Measurements from ENCODE around the gene FAM83C. TPM values are rescaled to one million over a fixed set of nuclear protein-coding genes. Genes with fewer than 3 reads are reported as not detected.
"Not testable (repeated sequence)": the region's sequence is repeated elsewhere in the genome, so short reads cannot be mapped to it uniquely, and the experiment has no call there.

The FAM83C gene
- total RNA-seq, 1 donor from 2014 or later = not detected

GRCh38 chr20:35253010-35253409, 39.2 kb downstream of the FAM83C start:
- no peaks in the 10 kb centered on the region for H3K4me1 ChIP-seq
- H3K9me3 ChIP-seq = no peaks in the 10 kb centered on the region
- ATAC-seq = no peak
- no peaks in the 10 kb centered on the region for H3K36me3 ChIP-seq
- no peak for TF ChIP-seq CTCF (IDR thresholded peaks at IDR 0.05)
- DNase-seq = no peak
- no peak overlapping the region for H3K27ac ChIP-seq
- intact Hi-C loops (cut with DNase I) = no loop called here
- H3K4me3 ChIP-seq = no peak overlapping the region
- no peaks in the 10 kb centered on the region for H3K27me3 ChIP-seq

GRCh38 chr20:35252598-35252997, 39.6 kb downstream of the FAM83C start:
- H3K9me3 ChIP-seq; H3K4me3 ChIP-seq; H3K4me1 ChIP-seq; ATAC-seq; intact Hi-C loops (cut with DNase I); DNase-seq; H3K27me3 ChIP-seq; H3K27ac ChIP-seq; H3K36me3 ChIP-seq: not testable (repeated sequence)

GRCh38 chr20:35252037-35252461, 40.2 kb downstream of the FAM83C start:
- Histone ChIP-seq H3K4me1 (no peaks in the 10 kb centered on the region), H3K9me3 (no peaks in the 10 kb centered on the region), H3K4me3 (no peak overlapping the region), H3K27me3 (no peaks in the 10 kb centered on the region), H3K27ac (no peak overlapping the region), H3K36me3 (no peaks in the 10 kb centered on the region)
- peak; percentile 31 for ATAC-seq
- no peak for TF ChIP-seq CTCF (IDR thresholded peaks at IDR 0.05)
- intact Hi-C loops (cut with DNase I) = no loop called here
- no peak for DNase-seq

- Histone ChIP-seq H3K9me3 (no peaks in the 10 kb centered on the region), H3K27me3 (no peaks in the 10 kb centered on the region), H3K36me3 (no peaks in the 10 kb centered on the region), H3K4me3 (no peak overlapping the region), H3K27ac (no peak overlapping the region), H3K4me1 (no peaks in the 10 kb centered on the region)
- ATAC-seq (peak; percentile 27), DNase-seq (no peak)
- intact Hi-C loops (cut with DNase I) = no loop called here
- TF ChIP-seq CTCF (IDR thresholded peaks at IDR 0.05) = no peak
These were observed 40.6 kb downstream of the FAM83C start for GRCh38 chr20:35251613-35251940.

GRCh38 chr20:35248641-35249475, 43.4 kb downstream of the FAM83C start:
- Histone ChIP-seq H3K27me3 (no peaks in the 10 kb centered on the region), H3K4me3 (no peak overlapping the region), H3K27ac (no peak overlapping the region), H3K9me3 (no peaks in the 10 kb centered on the region), H3K4me1 (no peaks in the 10 kb centered on the region), H3K36me3 (no peaks in the 10 kb centered on the region)
- ATAC-seq (no peak), DNase-seq (no peak)
- no peak for TF ChIP-seq CTCF (IDR thresholded peaks at IDR 0.05)
- intact Hi-C loops (cut with DNase I) = no loop called here

GRCh38 chr20:35246723-35247122, 45.5 kb downstream of the FAM83C start:
- Histone ChIP-seq H3K36me3 (no peaks in the 10 kb centered on the region), H3K4me1 (no peaks in the 10 kb centered on the region), H3K9me3 (no peaks in the 10 kb centered on the region), H3K27me3 (no peaks in the 10 kb centered on the region), H3K27ac (no peak overlapping the region), H3K4me3 (no peak overlapping the region)
- intact Hi-C loops (cut with DNase I) = no loop called here
- ATAC-seq (no peak), DNase-seq (no peak)
- TF ChIP-seq CTCF (IDR thresholded peaks at IDR 0.05) = no peak
